Measurements from ENCODE around the gene KLF4. TPM values are rescaled to one million over a fixed set of nuclear protein-coding genes. Genes with fewer than 3 reads are reported as not detected.

The KLF4 gene
- total and polyA plus RNA-seq, 2 of the 13 experiments (the other 11 are each of a cell fraction or from before 2014, with no cell fraction given) = 0.20 to 0.37 TPM

GRCh38 chr9:107496976-107497375 is 7.4 kb upstream of the KLF4 start:
- ATAC-seq = no peak
- Histone ChIP-seq H3K27me3 (ENCODE audit: control insufficient read depth in 1 of 2, insufficient read depth in 2 of 2, low read length in 2 of 2) (peaks cover 0 to 23% of the 10 kb centered on the region in 2 experiments; a peak in 3 of 5 replicates), H3K36me3 (replicated peaks in 1 of 2; ENCODE audit: control insufficient read depth in 1 of 2, insufficient read depth in 2 of 2, low read length in 2 of 2) (no peaks in the 10 kb centered on the region), H3K9me3 (ENCODE audit: low read length) (no peaks in the 10 kb centered on the region), H3K79me2 (ENCODE audit: insufficient read depth, low read length) (no peaks in the 10 kb centered on the region), H3K27ac (ENCODE audit: extremely low read length, insufficient read depth, low read length) (no peak overlapping the region), H3K4me2 (ENCODE audit: low read depth, low read length) (no peak overlapping the region), H4K20me1 (ENCODE audit: insufficient read depth, low read length) (no peaks in the 10 kb centered on the region), H2AFZ (ENCODE audit: low read length) (no peak overlapping the region), H3K4me3 (replicated peaks in 1 of 3; ENCODE audit: insufficient read depth in 1 of 3, low read depth in 2 of 3, low read length in 3 of 3) (no peak overlapping the region), H3K9ac (ENCODE audit: insufficient read depth, low read depth, low read length) (no peak overlapping the region), H3K4me1 (ENCODE audit: insufficient read depth, low read length) (peaks cover 9% of the 10 kb centered on the region)
- no peak for FAIRE-seq
- DNase-seq (ENCODE audit: low spot score) = no peak
- ChIA-PET CTCF (ENCODE audit: low intra/inter-chr PET ratio, low total read pairs) (no interaction called here), POLR2A (no interaction called here)
- in situ Hi-C loops (cut with HindIII; ENCODE audit: extremely low pct_ligation_motif_present, low pct_unique_long_range_greater_than_20kb) (loop anchor here (25.0 kb wide), 2 partner anchors 1065 to 1315 kb away; no protein-coding TSS in a partner anchor), intact Hi-C loops (cut with micrococcal nuclease; ENCODE audit: unreplicated experiment) (no loop called here)
- BruUV-seq (replicated peaks) = no TSS peak
- TF ChIP-seq ZNF510 (CRISPR knock-in tag; IDR thresholded peaks at IDR 0.05; ENCODE audit: low read depth) (no peak), ATRX (CRISPR knock-in tag; IDR thresholded peaks at IDR 0.05; ENCODE audit: borderline replicate concordance) (no peak), ETV5 (CRISPR knock-in tag; IDR thresholded peaks at IDR 0.05; ENCODE audit: borderline replicate concordance) (no peak), GMEB1 (CRISPR knock-in tag; IDR thresholded peaks at IDR 0.05; ENCODE audit: borderline replicate concordance) (no peak), SMAD9 (CRISPR knock-in tag; IDR thresholded peaks at IDR 0.05) (no peak), SP5 (CRISPR knock-in tag; IDR thresholded peaks at IDR 0.05; ENCODE audit: borderline replicate concordance, low read depth) (no peak), AGO2 (optimal IDR thresholded peaks at IDR 0.05; ENCODE audit: low read depth, low read length) (no peak), AHDC1 (CRISPR knock-in tag; IDR thresholded peaks at IDR 0.05; ENCODE audit: borderline replicate concordance) (no peak), ZNF101 (CRISPR knock-in tag; IDR thresholded peaks at IDR 0.05; ENCODE audit: borderline replicate concordance, low read depth) (no peak), DBP (CRISPR knock-in tag; IDR thresholded peaks at IDR 0.05; ENCODE audit: not compliant biosample characterization) (no peak), TBX3 (IDR thresholded peaks at IDR 0.05; ENCODE audit: borderline replicate concordance) (no peak), RNF219 (CRISPR knock-in tag; IDR thresholded peaks at IDR 0.05) (no peak), MAFF (IDR thresholded peaks at IDR 0.05; ENCODE audit: low read depth, low read length) (no peak)
- 53% methylated on average over 2 of the region's 2 CpGs for WGBS (ENCODE audit: low lambda C conversion rate)

Measured in HepG2 (cell line).